GM21515 (cell line): ENCODE results near the gene RPH3AL.
"Not testable (repeated sequence)": the region's sequence is repeated elsewhere in the genome, so short reads cannot be mapped to it uniquely, and the experiment has no call there.

Source experiments
- ATAC-seq: cut with Tn5 transposase; IDR thresholded peaks from one replicate; pipeline ENCODE4 v1.9.1; 2021; ENCODE audit not compliant: unreplicated experiment

RPH3AL gene

DNA sequence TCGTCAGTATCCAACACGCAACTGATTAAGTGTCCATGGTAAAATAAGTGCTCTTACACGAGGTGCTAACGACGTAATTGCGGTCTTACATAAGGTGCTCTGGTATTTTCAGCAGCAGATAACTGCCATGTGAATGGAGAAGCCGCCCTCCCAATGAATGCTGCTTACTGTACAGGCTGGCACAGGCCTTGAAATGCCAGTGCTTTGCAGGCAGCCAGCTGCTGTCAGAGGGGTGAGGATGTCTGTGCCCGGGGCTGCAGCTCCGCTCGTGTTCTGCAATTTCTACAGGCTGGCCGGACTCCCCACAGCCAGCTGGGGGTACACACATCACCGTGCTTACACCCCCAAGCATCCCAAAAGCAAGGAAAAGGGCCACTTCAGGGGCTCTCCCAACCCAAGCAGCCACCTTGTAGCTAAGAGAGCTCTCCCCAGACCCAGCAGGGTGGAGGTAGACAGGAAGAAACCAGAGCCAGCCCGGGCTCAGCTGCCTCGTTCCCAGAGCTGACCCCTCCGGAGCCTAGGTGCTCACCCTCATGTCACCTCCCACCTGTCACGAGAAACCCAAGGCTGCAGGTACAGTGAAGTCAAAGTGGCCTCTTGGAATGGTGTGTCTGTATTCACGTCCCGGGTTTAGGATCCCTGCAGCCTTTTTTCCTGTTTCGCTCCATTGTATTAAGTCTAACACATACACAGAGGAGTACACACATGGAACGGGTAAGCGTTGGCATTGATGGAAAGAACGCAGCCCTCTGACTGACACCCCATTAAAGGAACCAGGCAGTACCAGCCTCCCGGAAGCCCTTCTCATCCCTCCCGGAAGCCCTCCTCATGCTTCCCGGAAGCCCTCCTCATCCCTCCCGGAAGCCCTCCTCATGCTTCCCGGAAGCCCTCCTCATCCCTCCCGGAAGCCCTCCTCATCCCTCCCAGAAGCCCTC is 27.2 kb upstream of the RPH3AL start:
- no peak for ATAC-seq

GRCh38 chr17:378068-378467 is 25.5 kb upstream of the RPH3AL start:
- ATAC-seq = no peak

- no peak for ATAC-seq
These were observed 24.6 kb upstream of the RPH3AL start for GRCh38 chr17:376936-377863.

GRCh38 chr17:373613-374230 is 21.1 kb upstream of the RPH3AL start:
- no peak for ATAC-seq

GRCh38 chr17:372157-373152 is 19.8 kb upstream of the RPH3AL start:
- no peak for ATAC-seq

DNA sequence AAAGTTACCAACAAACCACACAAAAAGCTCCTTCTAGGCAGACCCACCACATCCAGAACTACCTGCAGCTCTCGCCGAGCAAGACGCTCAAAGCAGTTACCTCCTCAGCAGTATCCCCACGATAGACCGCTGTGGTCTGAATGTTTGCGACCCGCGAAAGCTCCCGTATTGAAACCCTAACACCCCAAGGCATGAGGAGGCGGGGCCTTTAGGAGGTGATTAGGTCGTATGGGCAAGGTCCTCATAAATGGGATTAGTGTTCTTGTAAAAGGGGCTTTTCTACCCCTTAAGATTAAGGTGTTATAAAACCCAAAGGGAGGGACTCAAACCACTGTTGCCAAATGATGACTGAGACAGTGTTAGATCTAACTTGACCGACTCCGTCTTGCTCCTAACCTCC is 19.0 kb upstream of the RPH3AL start:
- ATAC-seq = no peak

GRCh38 chr17:367656-368055 is 15.0 kb upstream of the RPH3AL start:
- not testable (repeated sequence) for ATAC-seq

DNA sequence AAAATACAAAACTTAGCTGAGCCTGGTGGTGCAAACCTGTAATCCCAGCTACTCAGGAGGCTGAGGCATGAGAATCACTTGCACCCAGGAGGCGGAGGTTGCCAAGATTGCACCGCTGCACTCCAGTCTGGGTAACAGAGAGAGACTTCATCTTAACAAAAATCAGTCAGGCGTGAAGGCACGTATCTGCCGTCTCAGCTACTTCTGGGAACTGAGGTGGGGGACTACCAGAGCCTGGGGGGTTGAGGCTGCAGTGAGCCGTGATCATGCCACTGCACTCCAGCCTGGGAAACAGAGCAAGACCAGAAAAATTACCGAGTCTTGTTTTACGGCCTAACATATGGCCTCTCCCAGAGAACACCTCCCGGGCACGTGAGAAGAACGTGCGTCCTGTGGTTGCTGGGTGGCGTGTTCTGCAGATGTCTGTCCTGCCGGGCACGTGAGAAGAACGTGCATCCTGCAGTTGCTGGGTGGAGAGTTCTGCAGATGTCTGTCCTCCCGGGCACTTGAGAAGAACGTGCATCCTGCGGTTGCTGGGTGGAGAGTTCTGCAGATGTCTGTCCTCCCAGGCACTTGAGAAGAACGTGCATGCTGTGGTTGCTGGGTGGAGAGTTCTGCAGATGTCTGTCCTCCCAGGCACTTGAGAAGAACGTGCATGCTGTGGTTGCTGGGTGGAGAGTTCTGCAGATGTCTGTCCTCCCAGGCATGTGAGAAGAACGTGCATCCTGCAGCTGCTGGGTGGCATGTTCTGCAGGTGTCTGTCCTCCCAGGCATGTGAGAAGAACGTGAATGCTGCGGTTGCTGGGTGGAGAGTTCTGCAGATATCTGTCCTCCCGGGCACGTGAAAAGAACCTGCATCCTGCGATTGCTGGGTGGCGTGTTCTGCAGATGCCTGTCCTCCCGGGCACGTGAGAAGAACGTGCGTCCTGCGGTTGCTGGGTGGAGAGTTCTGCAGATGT is 14.3 kb upstream of the RPH3AL start:
- ATAC-seq = not testable (repeated sequence)

DNA sequence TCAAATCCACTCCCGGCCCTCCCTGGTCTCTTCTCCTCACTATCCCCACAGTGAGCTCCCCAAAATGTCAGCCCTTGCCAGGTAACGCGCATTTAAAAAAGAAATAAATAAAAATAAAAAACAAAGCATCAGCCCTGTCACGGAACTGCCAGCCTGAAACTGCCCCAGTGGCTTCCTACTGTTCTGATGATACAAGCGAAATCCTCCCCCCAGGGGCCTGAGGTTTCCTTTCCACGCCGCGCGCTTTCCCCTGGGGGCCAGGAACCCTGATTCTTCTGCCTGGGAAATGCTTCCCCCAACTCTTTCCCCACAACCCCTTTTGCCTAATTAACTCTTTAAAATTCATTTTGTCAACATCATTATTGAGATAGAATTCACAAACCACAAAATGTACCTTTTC is 12.2 kb upstream of the RPH3AL start:
- no peak for ATAC-seq

DNA sequence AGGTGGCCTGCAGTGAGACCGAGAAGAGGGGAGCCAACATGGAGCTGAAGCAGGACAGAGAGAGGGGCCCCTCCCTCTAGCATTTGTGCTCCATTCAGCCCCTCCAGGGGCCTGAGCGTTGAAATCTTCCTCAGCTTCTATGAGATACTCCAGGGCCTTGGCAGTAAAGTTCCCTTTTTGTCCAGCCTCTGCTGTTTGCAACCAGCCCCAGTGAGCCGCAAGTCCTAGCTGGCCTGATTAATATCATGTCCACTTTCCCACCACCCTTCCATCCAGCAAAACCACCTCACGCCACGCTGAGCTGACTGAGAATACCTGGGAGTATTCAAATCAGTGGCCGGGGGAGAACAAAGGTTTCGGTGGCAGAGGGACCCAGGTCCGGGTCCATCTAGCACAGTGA is 11.7 kb upstream of the RPH3AL start:
- no peak for ATAC-seq

- no peak for ATAC-seq
These were observed 10.1 kb upstream of the RPH3AL start for GRCh38 chr17:362721-363120.

DNA sequence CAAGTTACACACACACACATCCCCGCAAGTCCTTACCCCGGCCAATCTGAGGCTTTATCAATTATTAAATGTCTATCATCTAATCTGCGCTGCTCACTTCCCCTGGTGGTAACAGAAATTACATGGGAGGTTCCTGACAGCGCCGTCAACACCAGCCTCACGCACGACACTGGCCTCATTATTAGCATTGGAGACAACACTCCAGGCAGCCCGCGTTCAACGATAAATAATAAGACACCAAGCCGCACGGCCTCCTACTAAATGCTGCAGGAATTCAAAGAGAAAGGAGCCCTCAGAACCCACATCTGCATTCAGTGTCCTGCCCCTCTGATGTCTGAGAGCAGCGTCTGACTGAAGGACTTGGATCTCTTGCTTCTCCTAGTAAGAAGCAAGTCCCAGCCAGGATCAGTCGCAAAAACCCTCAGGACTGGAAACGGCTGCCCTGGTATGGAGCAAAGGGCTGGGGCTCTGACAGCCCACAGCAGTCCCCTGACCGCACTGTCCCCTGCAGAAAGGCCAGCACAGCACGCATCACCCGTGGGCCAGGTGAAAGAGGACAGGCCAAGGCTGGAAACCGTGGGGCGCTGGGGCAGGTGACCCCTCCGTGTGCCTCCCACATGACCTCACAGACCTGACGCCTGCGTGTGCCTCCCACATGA is 7.6 kb upstream of the RPH3AL start:
- no peak for ATAC-seq

GRCh38 chr17:358491-359151 is 6.0 kb upstream of the RPH3AL start:
- no peak for ATAC-seq

- no peak for ATAC-seq
These were observed 5.0 kb upstream of the RPH3AL start for GRCh38 chr17:357644-358043.

- no peak for ATAC-seq
These were observed 4.2 kb upstream of the RPH3AL start for GRCh38 chr17:356671-357434.

DNA sequence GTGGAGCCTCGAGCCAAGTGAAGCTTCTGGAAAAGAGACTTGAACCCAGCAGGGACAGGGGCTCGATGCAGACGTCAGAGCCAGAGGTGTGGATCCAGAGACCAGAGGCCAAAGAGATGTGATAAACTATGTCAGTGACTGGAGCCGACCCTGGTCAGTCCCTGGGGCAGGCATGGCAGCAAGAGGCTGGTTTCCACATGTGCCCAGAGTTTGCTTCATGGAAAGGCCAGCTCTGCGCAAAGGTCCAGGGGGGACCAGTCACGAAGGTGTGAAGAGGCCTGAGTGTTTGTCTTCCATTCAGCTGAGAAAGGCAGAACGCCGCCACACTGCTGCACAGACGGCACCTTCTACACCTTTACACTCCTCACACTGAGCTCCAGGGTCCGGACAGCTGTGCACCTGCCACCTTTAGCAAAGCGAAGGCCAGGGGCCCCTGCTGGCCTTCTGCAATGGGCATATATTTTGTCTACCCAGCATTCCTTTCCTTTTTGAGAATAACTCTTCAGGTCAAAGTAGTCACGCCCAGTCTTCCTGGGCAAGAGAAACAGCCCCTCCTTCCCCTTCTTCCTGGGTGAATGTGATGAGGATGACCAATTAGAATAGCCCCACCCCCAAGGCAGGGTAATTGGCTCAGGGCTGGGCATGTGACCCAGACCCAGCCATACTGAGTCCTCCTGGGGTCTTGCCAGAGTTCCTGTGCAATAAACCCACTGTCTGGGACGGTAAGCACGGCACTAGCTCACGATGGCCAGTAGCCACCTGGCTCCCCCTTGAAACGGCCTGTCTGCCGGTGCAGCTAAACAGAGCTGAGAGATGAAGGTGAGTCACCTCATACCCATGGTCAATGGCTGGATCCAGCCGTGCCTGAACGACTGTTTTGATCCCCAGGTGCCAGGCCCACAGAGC is 2.3 kb upstream of the RPH3AL start:
- no peak for ATAC-seq
